A673 (cell line): ENCODE data around the gene KAZN. TPM values are rescaled to one million over a fixed set of nuclear protein-coding genes. Genes with fewer than 3 reads are reported as not detected.

Experiments
- BruUV-seq: library from RNA; stranded (reverse); fragments of 400-500 nt; replicated peaks from 2 replicates; lab custom pipeline; 2021; lab: Mats Ljungman, UMichigan
- CTCF ChIA-PET: fragments of 300-600 bp; sonication (Branson Sonifier 250); formaldehyde crosslinking; loops from one replicate; lab custom pipeline; 2022; ENCODE audit warnings: antibody characterized with exemption; lab: Charles Lee
- POLR2A ChIA-PET: fragments of 300-600 bp; sonication (Branson Sonifier 250); formaldehyde crosslinking; loops from one replicate; lab custom pipeline; 2022; ENCODE audit warnings: antibody characterized with exemption; ENCODE audit not compliant: low non-redundant PET; lab: Charles Lee
- DNase-seq: peaks from one replicate; pipeline ENCODE4 v3.0.0-alpha.2; 2015; ENCODE audit warnings: low spot score
- H3K27ac ChIP-seq: fragments of 200-600 bp; sonication (generic); 2 replicates; pipeline ENCODE4 v1.5.1; 2016; ENCODE audit warnings: mixed run types, low read depth, mild to moderate bottlenecking, mixed read lengths, antibody characterized with exemption, low read length; ENCODE audit not compliant: poor library complexity, severe bottlenecking
- H3K27me3 ChIP-seq: fragments of 200-600 bp; sonication (generic); replicated peaks from 2 replicates; pipeline ENCODE4 v1.6.1; 2017; ENCODE audit warnings: mixed run types, low read depth, mild to moderate bottlenecking, mixed read lengths, antibody characterized with exemption, low read length; ENCODE audit not compliant: insufficient read depth, poor library complexity
- H3K36me3 ChIP-seq: fragments of 200-600 bp; sonication (generic); 2 replicates; pipeline ENCODE4 v1.6.1; 2016; ENCODE audit warnings: mixed run types, mild to moderate bottlenecking, mixed read lengths, antibody characterized with exemption, low read length; ENCODE audit not compliant: insufficient read depth, poor library complexity, severe bottlenecking
- H3K4me1 ChIP-seq: fragments of 200-600 bp; sonication (generic); 2 replicates; pipeline ENCODE4 v1.6.1; 2017; ENCODE audit warnings: mixed run types, mild to moderate bottlenecking, mixed read lengths, antibody characterized with exemption, low read length; ENCODE audit not compliant: insufficient read depth, poor library complexity, severe bottlenecking
- H3K4me3 ChIP-seq: fragments of 200-600 bp; sonication (generic); 2 replicates; pipeline ENCODE4 v1.5.1; 2016; ENCODE audit warnings: low read depth, mixed run types, mild to moderate bottlenecking, mixed read lengths, low read length; ENCODE audit not compliant: poor library complexity, severe bottlenecking
- H3K9me3 ChIP-seq: fragments of 200-600 bp; sonication (generic); 2 replicates; pipeline ENCODE4 v1.6.1; 2016; ENCODE audit warnings: mixed run types, low read depth, mild to moderate bottlenecking, mixed read lengths, antibody characterized with exemption, low read length; ENCODE audit not compliant: poor library complexity, severe bottlenecking
- EZH2 ChIP-seq: fragments of 200-600 bp; sonication (generic); IDR thresholded peaks from 2 replicates; pipeline ENCODE4 v1.6.1; 2017; ENCODE audit warnings: borderline replicate concordance, low read depth, mild to moderate bottlenecking, mixed read lengths, antibody characterized with exemption, low read length; ENCODE audit not compliant: poor library complexity, severe bottlenecking
- intact Hi-C: fragments of 100-400 bp; cut with micrococcal nuclease; formaldehyde crosslinking; loops from one replicate; pipeline ENCODE4 v1.10.0; 2022; ENCODE audit not compliant: unreplicated experiment
- total RNA-seq: library from RNA; stranded (reverse); gene quantifications from 2 replicates; pipeline ENCODE4 v1.2.3, GENCODE V29; 2021
- TF ChIP-seq, protein P1 (sequence below): fragments of 300-800, 200-600 bp; sonication (generic); conservative IDR thresholded peaks from 2 replicates; pipeline ENCODE4 v1.5.1; 2017; ENCODE audit warnings: low read depth, mild to moderate bottlenecking, antibody characterized with exemption, low read length, moderate library complexity, mixed read lengths

Gene KAZN
- total RNA-seq, 1 experiment from 2014 or later: 8.0 TPM

DNA sequence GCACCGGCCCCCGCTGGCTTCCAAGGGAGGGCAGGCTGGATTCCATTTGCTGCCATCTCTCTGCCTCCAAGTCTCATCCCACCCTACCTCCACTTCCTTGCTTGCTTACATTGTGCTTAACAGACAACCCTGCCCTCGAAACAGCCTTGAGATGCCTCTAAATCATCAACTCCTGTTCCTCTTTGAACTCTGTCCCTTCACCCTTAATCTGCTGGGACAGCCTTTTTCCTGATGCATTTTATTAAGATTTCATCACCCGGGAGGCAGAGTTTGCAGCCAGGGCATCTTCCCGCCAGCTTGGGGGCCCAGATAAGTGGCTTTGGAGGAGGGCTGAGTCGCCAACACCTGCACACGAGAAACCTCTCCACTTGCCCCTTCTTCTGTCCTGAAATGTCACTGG is 192.5 kb downstream of the KAZN start:
- POLR2A ChIA-PET: no interaction called here
- CTCF ChIA-PET: no interaction called here
- no peak overlapping the region for H3K4me3 ChIP-seq
- TF ChIP-seq EZH2: no peak
- TF ChIP-seq, protein P1, sequence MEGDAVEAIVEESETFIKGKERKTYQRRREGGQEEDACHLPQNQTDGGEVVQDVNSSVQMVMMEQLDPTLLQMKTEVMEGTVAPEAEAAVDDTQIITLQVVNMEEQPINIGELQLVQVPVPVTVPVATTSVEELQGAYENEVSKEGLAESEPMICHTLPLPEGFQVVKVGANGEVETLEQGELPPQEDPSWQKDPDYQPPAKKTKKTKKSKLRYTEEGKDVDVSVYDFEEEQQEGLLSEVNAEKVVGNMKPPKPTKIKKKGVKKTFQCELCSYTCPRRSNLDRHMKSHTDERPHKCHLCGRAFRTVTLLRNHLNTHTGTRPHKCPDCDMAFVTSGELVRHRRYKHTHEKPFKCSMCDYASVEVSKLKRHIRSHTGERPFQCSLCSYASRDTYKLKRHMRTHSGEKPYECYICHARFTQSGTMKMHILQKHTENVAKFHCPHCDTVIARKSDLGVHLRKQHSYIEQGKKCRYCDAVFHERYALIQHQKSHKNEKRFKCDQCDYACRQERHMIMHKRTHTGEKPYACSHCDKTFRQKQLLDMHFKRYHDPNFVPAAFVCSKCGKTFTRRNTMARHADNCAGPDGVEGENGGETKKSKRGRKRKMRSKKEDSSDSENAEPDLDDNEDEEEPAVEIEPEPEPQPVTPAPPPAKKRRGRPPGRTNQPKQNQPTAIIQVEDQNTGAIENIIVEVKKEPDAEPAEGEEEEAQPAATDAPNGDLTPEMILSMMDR: no peak
- no peaks in the 10 kb centered on the region for H3K4me1 ChIP-seq
- no peaks in the 10 kb centered on the region for H3K36me3 ChIP-seq
- intact Hi-C loops: no loop called here
- H3K9me3 ChIP-seq: no peaks in the 10 kb centered on the region
- H3K27ac ChIP-seq: no peak overlapping the region
- H3K27me3 ChIP-seq: peaks cover 4% of the 10 kb centered on the region
- no TSS peak for BruUV-seq
- no peak for DNase-seq

DNA sequence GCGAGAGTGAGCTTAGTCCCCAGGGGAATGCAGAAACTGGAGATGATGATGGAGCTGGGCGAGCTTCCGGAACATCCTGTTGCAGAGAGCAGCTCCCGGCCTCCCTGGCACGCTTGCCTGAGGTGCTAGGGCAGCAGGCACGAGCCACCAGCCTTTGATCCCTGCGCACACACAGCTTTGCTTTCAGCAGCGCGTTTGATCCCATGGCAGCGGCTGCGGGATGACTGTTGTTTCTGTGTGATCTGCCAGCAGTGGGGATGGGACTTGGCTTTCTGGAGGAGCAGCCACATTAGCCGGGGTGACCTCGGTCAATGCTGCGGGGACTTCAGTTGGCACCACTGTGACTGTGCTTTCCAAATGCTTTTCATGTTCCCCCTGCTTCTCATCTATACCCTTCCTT is 193.2 kb downstream of the KAZN start:
- no peaks in the 10 kb centered on the region for H3K9me3 ChIP-seq
- CTCF ChIA-PET: no interaction called here
- no TSS peak for BruUV-seq
- H3K4me1 ChIP-seq: no peaks in the 10 kb centered on the region
- POLR2A ChIA-PET: no interaction called here
- H3K4me3 ChIP-seq: no peak overlapping the region
- no peak for DNase-seq
- no peak for TF ChIP-seq EZH2
- TF ChIP-seq, protein P1: no peak
- H3K27me3 ChIP-seq: peaks cover 2% of the 10 kb centered on the region
- H3K27ac ChIP-seq: no peak overlapping the region
- no peaks in the 10 kb centered on the region for H3K36me3 ChIP-seq
- intact Hi-C loops: no loop called here

DNA sequence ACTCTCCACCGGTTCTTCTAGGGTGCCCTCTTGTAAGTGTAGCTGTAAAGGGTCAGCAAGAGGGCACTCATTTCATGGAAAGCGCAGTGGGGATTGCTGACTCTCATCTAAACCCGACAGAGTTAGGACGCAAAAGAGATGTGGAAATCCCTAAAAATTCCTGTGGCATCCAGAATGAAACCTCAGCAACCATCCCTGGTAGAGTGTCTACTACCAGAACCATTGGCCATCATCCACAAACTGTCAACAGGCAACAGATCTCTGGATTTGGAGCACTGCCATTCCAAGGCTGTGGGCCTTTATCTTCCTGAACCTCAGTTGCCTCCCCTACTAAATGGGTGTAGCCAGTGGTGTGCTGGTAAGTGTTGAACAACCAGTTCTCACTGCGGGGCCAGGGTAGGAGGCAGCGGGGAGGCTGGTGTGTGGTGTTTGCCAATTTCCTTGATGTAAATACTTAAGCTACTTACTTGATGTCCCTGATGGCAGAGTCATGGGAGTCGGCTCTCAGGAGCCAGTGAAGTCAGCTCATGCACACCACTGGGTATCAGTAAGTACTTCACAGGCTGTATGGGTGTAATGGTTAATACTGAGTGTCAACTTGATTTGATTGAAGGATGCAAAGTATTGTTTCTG is 195.8 kb downstream of the KAZN start:
- no peaks in the 10 kb centered on the region for H3K27me3 ChIP-seq
- no TSS peak for BruUV-seq
- H3K27ac ChIP-seq: no peak overlapping the region
- intact Hi-C loops: no loop called here
- ChIA-PET POLR2A (no interaction called here), CTCF (no interaction called here)
- no peaks in the 10 kb centered on the region for H3K9me3 ChIP-seq
- DNase-seq: no peak
- H3K36me3 ChIP-seq: no peaks in the 10 kb centered on the region
- H3K4me1 ChIP-seq: no peaks in the 10 kb centered on the region
- no peak overlapping the region for H3K4me3 ChIP-seq
- no peak for TF ChIP-seq EZH2
- TF ChIP-seq, protein P1: no peak
